GM19239 (cell line): ENCODE results near the gene CCDC180.
"Not testable (repeated sequence)": the region's sequence is repeated elsewhere in the genome, so short reads cannot be mapped to it uniquely, and the experiment has no call there.

Experiments
- DNase-seq: peaks from one replicate; pipeline ENCODE4 v3.0.0; 2011; ENCODE audit warnings: low spot score; ENCODE audit not compliant: insufficient read length
- FAIRE-seq: peaks from 2 replicates; lab custom pipeline; 2011; peaks lifted over from hg19 to GRCh38; lab: Jason Lieb, UNC

The CCDC180 gene

GRCh38 chr9:97310023-97310422, 2.6 kb downstream of the CCDC180 start:
- FAIRE-seq (no peak), DNase-seq (no peak)

DNA sequence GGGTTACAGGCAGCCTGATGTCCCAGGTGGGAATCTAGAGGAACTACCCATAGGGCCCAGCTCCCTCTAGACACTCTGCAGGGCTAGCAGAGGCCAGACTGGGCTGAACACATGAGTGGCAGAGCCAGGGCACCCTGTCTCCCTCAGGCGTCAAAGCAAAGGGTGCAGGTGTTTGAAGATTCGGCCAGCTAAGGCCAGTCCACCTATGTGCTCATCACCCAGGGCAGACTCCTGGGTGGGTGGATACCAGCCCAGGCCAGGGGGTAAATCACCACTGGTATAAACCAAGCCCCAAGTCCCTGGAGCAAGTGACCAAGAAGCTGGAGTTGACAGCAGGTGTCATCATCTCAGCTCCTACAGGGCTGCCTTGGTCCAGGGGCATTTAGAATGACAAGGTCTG, 3.4 kb downstream of the CCDC180 start:
- DNase-seq (no peak), FAIRE-seq (no peak)

- DNase-seq (no peak), FAIRE-seq (no peak)
Observed at GRCh38 chr9:97311798-97312500, 4.5 kb downstream of the CCDC180 start.

GRCh38 chr9:97312556-97312955, 5.1 kb downstream of the CCDC180 start:
- FAIRE-seq (no peak), DNase-seq (no peak)

- FAIRE-seq (no peak), DNase-seq (no peak)
Observed at GRCh38 chr9:97313243-97313642, 5.8 kb downstream of the CCDC180 start.

DNA sequence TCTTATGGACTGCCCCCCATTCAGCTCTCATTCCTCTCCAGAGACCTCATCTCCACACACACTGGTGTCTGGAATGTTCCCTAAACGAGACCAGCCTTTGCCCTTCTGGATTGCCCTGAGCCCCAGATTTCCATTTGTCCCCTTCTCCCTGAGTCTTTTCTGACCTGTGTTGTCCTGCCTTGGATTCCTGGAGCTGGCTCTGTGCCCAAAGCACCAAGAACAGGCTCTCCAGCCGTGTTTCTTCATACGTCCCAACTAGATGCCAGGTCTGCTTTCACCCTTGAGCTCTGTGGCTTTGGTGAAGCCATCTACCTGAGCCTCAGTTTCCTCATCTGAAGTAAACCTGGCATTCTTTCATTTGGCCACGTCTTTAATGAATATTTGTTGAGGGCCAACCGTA, 6.3 kb downstream of the CCDC180 start:
- DNase-seq: no peak
- no peak for FAIRE-seq

GRCh38 chr9:97314503-97314902, 7.0 kb downstream of the CCDC180 start:
- DNase-seq: no peak
- no peak for FAIRE-seq

- no peak for DNase-seq
- FAIRE-seq: no peak
Observed at GRCh38 chr9:97315550-97315949, 8.1 kb downstream of the CCDC180 start.

DNA sequence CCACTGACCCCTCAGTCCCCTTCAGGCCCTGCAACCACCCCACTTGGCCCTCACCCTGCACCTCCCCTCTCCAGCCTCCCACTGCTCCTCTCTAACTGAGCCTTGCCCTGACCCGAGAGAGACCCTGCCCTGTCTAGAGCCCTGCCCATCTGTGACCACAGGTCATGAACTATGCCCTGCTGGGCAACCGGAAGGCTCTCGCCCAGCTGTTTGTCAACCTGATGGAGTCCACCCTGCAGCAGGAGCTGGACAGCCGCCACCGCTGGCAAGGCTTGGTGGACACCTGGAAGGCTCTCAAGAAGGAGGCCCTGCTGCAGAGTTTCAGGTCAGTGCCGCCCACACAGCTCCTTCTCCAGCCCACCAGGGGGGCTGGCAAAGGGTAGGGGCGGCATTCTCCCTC, 9.4 kb downstream of the CCDC180 start:
- FAIRE-seq (no peak), DNase-seq (no peak)

DNA sequence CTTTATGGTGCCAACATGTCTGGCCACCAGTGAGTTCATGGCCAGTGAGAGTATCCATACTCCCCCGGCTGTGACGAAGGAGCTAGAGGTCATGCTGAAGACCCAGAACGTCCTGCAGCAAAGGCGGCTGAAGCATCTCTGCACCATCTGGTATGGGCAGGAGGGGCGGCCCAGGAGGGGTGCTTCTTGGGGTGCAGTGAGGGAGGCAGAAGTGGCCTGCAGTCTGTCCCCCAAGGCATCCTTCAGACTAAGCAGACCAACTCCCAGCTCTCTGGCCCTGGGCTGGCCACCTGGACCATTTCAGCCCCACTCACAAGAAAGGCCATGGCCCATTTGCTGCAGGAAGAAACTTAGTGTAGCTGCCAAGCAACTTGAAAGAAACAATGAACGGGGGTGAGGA, 11.0 kb downstream of the CCDC180 start:
- FAIRE-seq: no peak

DNA sequence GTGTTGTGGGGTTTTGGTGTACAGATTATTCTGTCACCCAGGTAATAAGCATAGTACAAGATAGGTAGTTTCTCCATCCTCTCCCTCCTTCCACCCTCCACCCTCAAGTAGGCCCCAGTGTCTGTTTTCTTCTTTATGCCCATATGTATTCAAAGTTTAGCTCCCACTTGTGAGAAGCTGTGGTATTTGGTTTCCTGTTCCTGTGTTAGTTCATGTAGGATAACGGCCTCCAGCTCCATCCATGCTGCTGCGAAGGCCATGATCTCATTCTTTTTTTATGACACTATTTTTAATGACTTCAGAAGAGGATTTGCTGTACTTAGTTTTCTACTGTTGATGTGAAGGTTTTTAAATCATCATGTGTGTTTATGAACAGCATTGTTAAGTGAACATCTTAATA, 11.9 kb downstream of the CCDC180 start:
- no peak for FAIRE-seq

More for the DNA sequence above, 11.0 kb downstream of the CCDC180 start:
- DNase-seq: no peak

GRCh38 chr9:97320080-97320642, 12.7 kb downstream of the CCDC180 start:
- FAIRE-seq (no peak), DNase-seq (no peak)

More for the DNA sequence above, 11.9 kb downstream of the CCDC180 start:
- DNase-seq: no peak

DNA sequence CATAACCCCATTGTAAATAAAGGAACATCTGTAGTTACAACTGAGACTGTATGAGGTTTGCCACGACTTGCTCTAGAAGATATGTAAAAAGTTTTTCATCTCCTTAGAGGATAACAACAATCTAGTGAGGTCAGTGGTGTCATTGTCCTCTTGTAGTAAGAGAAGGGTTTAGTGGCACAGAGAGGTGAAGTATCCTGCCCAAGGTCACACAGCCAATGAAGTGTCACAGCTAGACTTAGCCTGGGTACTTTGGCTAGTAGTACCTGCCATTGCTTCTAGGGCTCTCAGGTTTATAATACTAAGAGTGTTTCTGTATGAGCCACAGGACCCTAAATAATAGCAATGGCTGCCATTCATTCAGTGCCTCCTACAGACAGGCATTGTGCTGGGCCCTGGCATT, 13.8 kb downstream of the CCDC180 start:
- FAIRE-seq (no peak), DNase-seq (no peak)

- DNase-seq (no peak), FAIRE-seq (no peak)
Observed at GRCh38 chr9:97321691-97322090, 14.2 kb downstream of the CCDC180 start.

- FAIRE-seq (no peak), DNase-seq (no peak)
Observed at GRCh38 chr9:97322105-97322504, 14.6 kb downstream of the CCDC180 start.

GRCh38 chr9:97324954-97325353, 17.5 kb downstream of the CCDC180 start:
- FAIRE-seq: no peak
- no peak for DNase-seq

GRCh38 chr9:97327562-97327961, 20.1 kb downstream of the CCDC180 start:
- DNase-seq (no peak), FAIRE-seq (no peak)

- FAIRE-seq: no peak
- no peak for DNase-seq
Observed at GRCh38 chr9:97332993-97333392, 25.5 kb downstream of the CCDC180 start.

DNA sequence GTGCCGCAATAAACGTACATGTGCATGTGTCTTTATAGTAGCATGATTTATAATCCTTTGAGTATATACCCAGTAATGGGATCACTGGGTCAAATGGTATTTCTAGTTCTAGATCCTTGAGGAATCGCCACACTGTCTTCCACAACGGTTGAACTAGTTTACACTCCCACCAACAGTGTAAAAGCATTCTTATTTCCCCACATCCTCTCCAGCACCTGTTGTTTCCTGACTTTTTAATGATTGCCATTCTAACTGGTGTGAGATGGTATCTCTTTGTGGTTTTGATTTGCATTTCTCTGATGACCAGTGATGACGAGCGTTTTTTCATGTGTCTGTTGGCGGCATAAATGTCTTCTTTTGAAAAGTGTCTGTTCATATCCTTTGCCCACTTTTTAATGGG, 28.2 kb downstream of the CCDC180 start:
- not testable (repeated sequence) for DNase-seq, FAIRE-seq

- DNase-seq: no peak
- FAIRE-seq: no peak
Observed at GRCh38 chr9:97348871-97349270, 41.4 kb downstream of the CCDC180 start.

GRCh38 chr9:97349400-97349799, 41.9 kb downstream of the CCDC180 start:
- DNase-seq (no peak), FAIRE-seq (no peak)

DNA sequence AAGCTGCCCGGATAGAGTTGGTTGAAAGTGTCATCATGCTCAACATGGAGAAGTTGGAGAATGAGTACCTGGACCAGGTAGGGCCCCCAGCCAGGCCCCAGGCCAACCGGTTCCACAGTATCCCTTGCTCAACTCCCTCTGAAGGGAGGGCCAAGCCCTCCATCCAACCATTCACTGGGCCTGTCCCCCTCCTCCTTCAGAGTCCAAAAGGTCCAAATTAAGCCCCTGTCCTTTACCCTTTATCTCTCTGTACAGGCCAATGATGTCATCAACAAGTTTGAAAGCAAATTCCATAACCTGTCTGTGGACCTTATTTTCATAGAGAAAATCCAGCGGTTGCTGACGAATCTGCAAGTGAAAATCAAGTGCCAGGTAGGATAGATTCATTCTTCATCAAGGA, 47.2 kb downstream of the CCDC180 start:
- FAIRE-seq (no peak), DNase-seq (no peak)
